Heart left ventricle (tissue), 16 donors: ENCODE data around the gene TMEM181. TPM values are rescaled to one million over a fixed set of nuclear protein-coding genes. Genes with fewer than 3 reads are reported as not detected.

Source experiments
- ATAC-seq, 4 donors: fragments of 200-7000 bp; cut with Tn5 transposase; one replicate each; pipeline ENCODE4 v1.9.1; 2020 to 2022; ENCODE audit warnings: moderate library complexity in 4 of 4, mild to moderate bottlenecking in 3 of 4, moderate number of reproducible peaks in 1 of 4
- DNase-seq, 5 donors: peaks; one replicate each; pipeline ENCODE4 v3.0.0-alpha.2; 2020
- H3K27ac ChIP-seq, 12 donors: fragments of 200-600 bp; sonication (generic) in 4 of 12; one replicate each; pipeline versions ENCODE4 v1.5.0 to v1.8.0; 2016 to 2022; ENCODE audit warnings: mild to moderate bottlenecking in 2 of 12
- H3K27me3 ChIP-seq, 9 donors: fragments of 200-600 bp; sonication (generic) in 2 of 9; one replicate each; pipeline versions ENCODE4 v1.5.1 to v1.8.0; 2016 to 2022; ENCODE audit warnings: mild to moderate bottlenecking in 3 of 9
- H3K36me3 ChIP-seq, 9 donors: fragments of 200-600 bp; sonication (generic) in 2 of 9; one replicate each; pipeline versions ENCODE4 v1.5.0 to v1.8.0; 2018 to 2022; ENCODE audit warnings: mild to moderate bottlenecking in 2 of 9
- H3K4me1 ChIP-seq, 12 donors: fragments of 200-600 bp; sonication (generic) in 4 of 12; one replicate each; pipeline versions ENCODE4 v1.5.0 to v1.8.0; 2016 to 2022; ENCODE audit warnings: mild to moderate bottlenecking in 3 of 12
- H3K4me3 ChIP-seq, 12 donors: fragments of 200-600 bp; sonication (generic) in 4 of 12; one replicate each; pipeline versions ENCODE4 v1.5.0 to v1.8.0; 2017 to 2022; ENCODE audit warnings: mild to moderate bottlenecking in 9 of 12, moderate library complexity in 4 of 12
- H3K9me3 ChIP-seq, 12 donors: fragments of 200-600 bp; sonication (generic) in 4 of 12; one replicate each; pipeline versions ENCODE4 v1.5.0 to v1.8.0; 2016 to 2022; ENCODE audit warnings: mild to moderate bottlenecking in 1 of 12
- CTCF ChIP-seq, 12 donors: fragments of 200-600 bp; sonication (generic) in 4 of 12; IDR thresholded peaks; one replicate each; pipeline versions ENCODE4 v1.5.0 to v1.8.0; 2018 to 2022; ENCODE audit warnings: antibody characterized with exemption in 12 of 12, mild to moderate bottlenecking in 5 of 12
- POLR2A ChIP-seq, 2 donors: fragments of 450-650 bp; IDR thresholded peaks; one replicate each; pipeline ENCODE4 v1.6.1; 2017; ENCODE audit warnings: antibody characterized with exemption in 2 of 2, mild to moderate bottlenecking in 2 of 2, moderate library complexity in 2 of 2
- WGBS, 4 donors: extraction: QIAGEN DNeasy Blood & Tissue Kit in 2 of 4; methylation state at CpG; one replicate each; pipeline versions ENCODE4 v1.1.5 to v1.1.7; 2013 to 2018; 5-methylcytosine and 5-hydroxymethylcytosine counted together
- intact Hi-C, 10 donors: fragments of 100-400 bp; cut with DNase I; formaldehyde crosslinking; loops; one replicate each; pipeline versions ENCODE4 v1.11.1 to v1.14.2; 2022
- polyA plus RNA-seq, 2 donors: library from polyadenylated mRNA; stranded (reverse); fragments of 200-250 nt; gene quantifications; one replicate each; pipeline ENCODE4 v1.2.3, GENCODE V29; 2013
- total RNA-seq, 9 donors: library from RNA; depleted of rRNA in 2 of 9; stranded (reverse); fragments of >200 nt in 2 of 9; fragmentation: NEBNext Ultra II Directional in 3 of 9; extraction: Animal tissue kit (Norgen Biotek cat#: 25700) in 3 of 9; gene quantifications; one replicate each; pipeline versions ENCODE4 v1.1.0 to v1.2.4, GENCODE V29; 2016 to 2023
- donor health status: ischemic (EF 13 %, LVEDD 7.1; RV severe dilation, severe dysfunction).
- donor health status: healthy with polysubstance abuse.
- donor health status: DM: no; HTN: yes; CAD: no.
- donor health status: DM: no; HTN: no; CAD: no.
- donor health status: ischemic (EF 25% LVEDD 6.9; RV normal size, moderate dysfunction).
- donor health status: ischemic (EF 25% LVEDD 5.7; RV mildly dilated, moderate dysfunction).
- donor health status: healthy.
- donor health status: DM: yes; HTN: yes; CAD: no.
- donor health status: ischemic (EF 35%, LVEDD 5.7; RV mildly dilated, moderate dysfunction).
- donor health status: nonischemic (EF 11% LVEDD 7.7; RV severe dilation, severe dysfunction).
- donor health status: DM: yes; HTN: yes; CAD: no.
- donor health status: PGD.
- donor health status: ischemic (EF 29% LVEDD 5.4; RV normal size, mild dysfunction).
- donor health status: nonischemic (EF 23%, LVEDD 6.1; RV moderate dilation, normal function).

TMEM181 gene
- total and polyA plus RNA-seq, 11 donors = 4.3 to 14.3 (median 10.1) TPM

- DNase-seq (no peak), ATAC-seq (peak in 3 of 4 donors; percentile 59 to 85 (median 79))
- intact Hi-C loops = no loop called here
- H3K36me3 ChIP-seq = peaks cover 0 to 11% (median 0%) of the 10 kb centered on the region in 9 donors
- H3K9me3 ChIP-seq = no peaks in the 10 kb centered on the region
- WGBS, 4 donors = 83 to 87% (median 85%) methylated on average over 14 of the region's 14 CpGs
- peak overlapping the region in 2 of 12 donors; percentile 33 to 84 for H3K27ac ChIP-seq
- no peak for TF ChIP-seq POLR2A (IDR thresholded peaks at IDR 0.05)
- H3K4me3 ChIP-seq = no peak overlapping the region
- no peaks in the 10 kb centered on the region for H3K27me3 ChIP-seq
- peaks cover 0 to 45% (median 0%) of the 10 kb centered on the region in 12 donors for H3K4me1 ChIP-seq
Measured at GRCh38 chr6:158666628-158667359, 106.9 kb downstream of the TMEM181 start.

GRCh38 chr6:158667360-158667981, 107.6 kb downstream of the TMEM181 start:
- Histone ChIP-seq H3K4me1 (peaks cover 0 to 42% (median 0%) of the 10 kb centered on the region in 12 donors), H3K4me3 (no peak overlapping the region), H3K36me3 (peaks cover 0 to 11% (median 0%) of the 10 kb centered on the region in 9 donors), H3K27me3 (no peaks in the 10 kb centered on the region), H3K27ac (peak overlapping the region in 3 of 12 donors; percentile 26 to 82 (median 29)), H3K9me3 (no peaks in the 10 kb centered on the region)
- DNase-seq (no peak), ATAC-seq (no peak)
- TF ChIP-seq POLR2A (IDR thresholded peaks at IDR 0.05) = no peak
- TF ChIP-seq CTCF (IDR thresholded peaks at IDR 0.05) = no peak
- intact Hi-C loops = no loop called here
- WGBS, 4 donors = 88 to 91% (median 90%) methylated on average over 8 of the region's 8 CpGs

GRCh38 chr6:158668707-158669103, 108.8 kb downstream of the TMEM181 start:
- peaks cover 0 to 30% (median 0%) of the 10 kb centered on the region in 12 donors for H3K4me1 ChIP-seq

More at GRCh38 chr6:158668707-158669103, 108.8 kb downstream of the TMEM181 start:
- 80 to 91% (median 84%) methylated on average over 7 of the region's 7 CpGs for WGBS, 4 donors
- Histone ChIP-seq H3K27ac (no peak overlapping the region), H3K36me3 (peaks cover 0 to 8% (median 0%) of the 10 kb centered on the region in 9 donors), H3K4me3 (no peak overlapping the region), H3K9me3 (no peaks in the 10 kb centered on the region), H3K27me3 (no peaks in the 10 kb centered on the region)
- intact Hi-C loops = no loop called here
- DNase-seq (no peak), ATAC-seq (no peak)
- TF ChIP-seq POLR2A (IDR thresholded peaks at IDR 0.05) (no peak), CTCF (IDR thresholded peaks at IDR 0.05) (no peak)
